IMR-90 (cell line): ENCODE measurements around the gene CFAP70. TPM values are rescaled to one million over a fixed set of nuclear protein-coding genes. Genes with fewer than 3 reads are reported as not detected.

Experiments
- ATAC-seq: fragments of 200-7000 bp; cut with Tn5 transposase; 2 replicates; pipeline ENCODE4 v1.9.1; 2020; ENCODE audit warnings: low read depth, mild to moderate bottlenecking, moderate library complexity
- BruUV-seq: library from RNA; stranded (reverse); fragments of 400-500 nt; replicated peaks from 2 replicates; lab custom pipeline; 2021; lab: Mats Ljungman, UMichigan
- CTCF ChIA-PET: fragments of 300-600 bp; formaldehyde crosslinking; extraction: SDS; loops from one replicate; lab custom pipeline; 2021; ENCODE audit warnings: antibody characterized with exemption; lab: Yijun Ruan, JAX
- POLR2A ChIA-PET: fragments of 300-600 bp; sonication (Branson Sonifier 250); formaldehyde crosslinking; loops from one replicate; lab custom pipeline; 2022; ENCODE audit warnings: antibody characterized with exemption; ENCODE audit not compliant: unreplicated experiment; lab: Charles Lee
- DNase-seq: peaks from one replicate; pipeline ENCODE4 v3.0.0; 2013
- H2AFZ ChIP-seq: replicated peaks from 2 replicates; pipeline ENCODE3; 2013; ENCODE audit warnings: low read length, mild to moderate bottlenecking; ENCODE audit not compliant: poor library complexity
- H2AK5ac ChIP-seq: 2 replicates; pipeline ENCODE4 v1.6.1; 2013; ENCODE audit warnings: low read depth, low read length, inconsistent platforms
- H2AK9ac ChIP-seq: replicated peaks from 2 replicates; pipeline ENCODE3; 2013; ENCODE audit warnings: mild to moderate bottlenecking, low read depth, low read length, moderate library complexity; ENCODE audit not compliant: poor library complexity
- H2BK120ac ChIP-seq: 2 replicates; pipeline ENCODE4 v1.6.1; 2013; ENCODE audit warnings: low read depth, low read length, inconsistent platforms
- H2BK15ac ChIP-seq: 3 replicates; pipeline ENCODE4 v1.6.1; 2013; ENCODE audit warnings: low read depth, low read length, inconsistent platforms
- H2BK20ac ChIP-seq: 2 replicates; pipeline ENCODE4 v1.6.1; 2013; ENCODE audit warnings: low read depth, mild to moderate bottlenecking, inconsistent platforms, low read length, moderate library complexity
- H2BK5ac ChIP-seq: 2 replicates; pipeline ENCODE4 v1.6.1; 2013; ENCODE audit warnings: mild to moderate bottlenecking, low read depth, low read length, inconsistent platforms; ENCODE audit not compliant: poor library complexity, severe bottlenecking
- H3K14ac ChIP-seq: replicated peaks from 2 replicates; pipeline ENCODE4 v1.6.1; 2013; ENCODE audit warnings: low read depth, low read length, inconsistent platforms
- H3K18ac ChIP-seq: 2 replicates; pipeline ENCODE4 v1.6.1; 2013; ENCODE audit warnings: low read depth, low read length, control low read depth
- H3K23ac ChIP-seq: 2 replicates; pipeline ENCODE4 v1.6.1; 2013; ENCODE audit warnings: low read depth, low read length, inconsistent platforms
- H3K27ac ChIP-seq: 2 replicates; pipeline ENCODE4 v1.5.1; 2013; ENCODE audit warnings: mild to moderate bottlenecking, control low read depth, low read length; ENCODE audit not compliant: insufficient read depth
- H3K27me3 ChIP-seq: 2 replicates; pipeline ENCODE4 v1.6.1; 2013; ENCODE audit warnings: low read length; ENCODE audit not compliant: control insufficient read depth, insufficient read depth
- H3K36me3 ChIP-seq: 2 replicates; pipeline ENCODE4 v1.6.1; 2013; ENCODE audit warnings: low read length, mixed read lengths; ENCODE audit not compliant: control insufficient read depth, insufficient read depth
- H3K4ac ChIP-seq: 2 replicates; pipeline ENCODE4 v1.6.1; 2013; ENCODE audit warnings: low read depth, low read length, inconsistent platforms
- H3K4me1 ChIP-seq: 2 replicates; pipeline ENCODE4 v1.6.1; 2013; ENCODE audit warnings: low read length, mixed read lengths; ENCODE audit not compliant: control insufficient read depth, insufficient read depth
- H3K4me2 ChIP-seq: 2 replicates; pipeline ENCODE4 v1.6.1; 2013; ENCODE audit warnings: low read depth, mild to moderate bottlenecking, control low read depth, low read length, moderate library complexity
- H3K4me3 ChIP-seq: 2 replicates; pipeline ENCODE4 v1.5.1; 2013; ENCODE audit warnings: low read depth, mild to moderate bottlenecking, control low read depth, low read length, moderate library complexity; ENCODE audit not compliant: insufficient read depth
- H3K56ac ChIP-seq: 2 replicates; pipeline ENCODE4 v1.6.1; 2013; ENCODE audit warnings: low read length, inconsistent platforms; ENCODE audit not compliant: insufficient read depth; ENCODE audit errors: extremely low read depth
- H3K79me1 ChIP-seq, 2 experiments: 2 replicates each; pipeline ENCODE4 v1.6.1; 2013; ENCODE audit warnings: low read length in 2 of 2, inconsistent platforms in 1 of 2, low read depth in 1 of 2
- H3K9ac ChIP-seq: 2 replicates; pipeline ENCODE4 v1.6.1; 2013; ENCODE audit warnings: low read depth, low read length, control low read depth
- H3K9me1 ChIP-seq: 2 replicates; pipeline ENCODE4 v1.6.1; 2013; ENCODE audit warnings: low read length, inconsistent platforms; ENCODE audit not compliant: insufficient read depth
- H3K9me3 ChIP-seq: 2 replicates; pipeline ENCODE4 v1.6.1; 2013; ENCODE audit warnings: low read length; ENCODE audit not compliant: control insufficient read depth, insufficient read depth
- H4K20me1 ChIP-seq: 2 replicates; pipeline ENCODE4 v1.6.1; 2013; ENCODE audit warnings: low read length, inconsistent platforms; ENCODE audit not compliant: insufficient read depth
- H4K5ac ChIP-seq: 2 replicates; pipeline ENCODE4 v1.6.1; 2013; ENCODE audit warnings: mild to moderate bottlenecking, low read depth, low read length, control low read depth
- H4K8ac ChIP-seq, 2 experiments: 2 replicates each; pipeline ENCODE4 v1.6.1; 2013; ENCODE audit warnings: low read depth in 2 of 2, low read length in 2 of 2, control low read depth in 1 of 2, inconsistent platforms in 1 of 2
- H4K91ac ChIP-seq: 2 replicates; pipeline ENCODE4 v1.6.1; 2013; ENCODE audit warnings: low read depth, low read length, inconsistent platforms; ENCODE audit not compliant: insufficient read depth
- BHLHE40 ChIP-seq: fragments of 150-350 bp; IDR thresholded peaks from 2 replicates; pipeline ENCODE4 v1.6.1; 2016; ENCODE audit warnings: mild to moderate bottlenecking, low read depth, low read length
- CEBPB ChIP-seq: IDR thresholded peaks from 2 replicates; pipeline ENCODE4 v1.6.1; 2012; ENCODE audit warnings: low read depth, low read length, improper control_type of control experiment
- CHD1 ChIP-seq: IDR thresholded peaks from 2 replicates; pipeline ENCODE4 v1.6.1; 2012; ENCODE audit warnings: low read depth, low read length, improper control_type of control experiment
- FOS ChIP-seq: fragments of 150-350 bp; IDR thresholded peaks from 2 replicates; pipeline ENCODE4 v1.6.1; 2016; ENCODE audit warnings: low read depth, low read length
- MAFK ChIP-seq: IDR thresholded peaks from 2 replicates; pipeline ENCODE4 v1.6.1; 2012; ENCODE audit warnings: low read depth, low read length, improper control_type of control experiment
- MAZ ChIP-seq: IDR thresholded peaks from 2 replicates; pipeline ENCODE4 v1.6.1; 2012; ENCODE audit warnings: low read depth, mild to moderate bottlenecking, low read length, improper control_type of control experiment, moderate library complexity, borderline replicate concordance
- MXI1 ChIP-seq: IDR thresholded peaks from 2 replicates; pipeline ENCODE4 v1.6.1; 2012; ENCODE audit warnings: low read depth, mild to moderate bottlenecking, low read length, moderate library complexity, borderline replicate concordance
- NFE2L2 ChIP-seq: fragments of 150-350 bp; IDR thresholded peaks from 2 replicates; pipeline ENCODE4 v1.6.1; 2016; ENCODE audit warnings: low read depth, mild to moderate bottlenecking, low read length
- POLR2A ChIP-seq: IDR thresholded peaks from 2 replicates; pipeline ENCODE4 v1.6.1; 2012; ENCODE audit warnings: mild to moderate bottlenecking, low read depth, low read length
- RAD21 ChIP-seq: IDR thresholded peaks from 2 replicates; pipeline ENCODE4 v1.6.1; 2012; ENCODE audit warnings: low read length, improper control_type of control experiment
- RCOR1 ChIP-seq: IDR thresholded peaks from 2 replicates; pipeline ENCODE4 v1.6.1; 2012; ENCODE audit warnings: mild to moderate bottlenecking, low read length, improper control_type of control experiment; ENCODE audit not compliant: insufficient replicate concordance
- RFX5 ChIP-seq: IDR thresholded peaks from 2 replicates; pipeline ENCODE4 v1.8.0; 2012; ENCODE audit warnings: low read depth, mild to moderate bottlenecking, low read length, moderate library complexity
- SMC3 ChIP-seq: fragments of 150-350 bp; IDR thresholded peaks from 2 replicates; pipeline ENCODE4 v1.6.1; 2016; ENCODE audit warnings: low read depth, mild to moderate bottlenecking, antibody characterized with exemption, low read length, moderate library complexity
- WGBS, 2 experiments: methylation state at CpG; one replicate each; pipeline versions ENCODE4 v1.1.5 to v1.1.7; 2013; ENCODE audit warnings: missing lambda C conversion rate in 2 of 2; ENCODE audit not compliant: insufficient read length in 1 of 2; ENCODE audit errors: extremely low coverage in 2 of 2; 5-methylcytosine and 5-hydroxymethylcytosine counted together
- dilution Hi-C: fragments of 300-500 bp; cut with HindIII; formaldehyde crosslinking; loops from one replicate; pipeline ENCODE4 v1.14.3; 2018; ENCODE audit warnings: low sequenced_read_pairs; ENCODE audit not compliant: unreplicated experiment
- in situ Hi-C: fragments of 300-500 bp; cut with MboI; formaldehyde crosslinking; loops from 3 replicates; pipeline ENCODE4 v1.14.3; 2019; ENCODE audit warnings: low sequenced_read_pairs, inconsistent platforms, mixed read lengths
- intact Hi-C: fragments of 100-400 bp; cut with micrococcal nuclease; formaldehyde crosslinking; loops from 2 replicates; pipeline ENCODE4 v1.10.0; 2022
- polyA plus RNA-seq, 3 experiments: library from polyadenylated mRNA; depleted of rRNA; stranded (reverse); fragments of >200 nt; gene quantifications; 2 replicates each; pipeline ENCODE4 v1.2.3, GENCODE V29; 2012; ENCODE audit warnings: low replicate concordance in 1 of 3
- total RNA-seq: library from RNA; depleted of rRNA; stranded (reverse); fragments of >200 nt; gene quantifications from 2 replicates; pipeline ENCODE4 v1.2.3, GENCODE V29; 2012
- TF ChIP-seq, protein P1 (sequence below): conservative IDR thresholded peaks from 2 replicates; pipeline ENCODE4 v1.5.1; 2012; ENCODE audit warnings: mild to moderate bottlenecking, low read depth, low read length, improper control_type of control experiment
- TF ChIP-seq, protein P2 (sequence below): fragments of 150-350 bp; IDR thresholded peaks from 2 replicates; pipeline ENCODE4 v1.6.1; 2017; ENCODE audit warnings: mild to moderate bottlenecking, antibody characterized with exemption, low read length, low read depth
- TF ChIP-seq, protein P3 (sequence below): fragments of 150-350 bp; IDR thresholded peaks from 2 replicates; pipeline ENCODE4 v1.6.1; 2016; ENCODE audit warnings: low read depth, mild to moderate bottlenecking, low read length, moderate library complexity, borderline replicate concordance

CFAP70 gene
- total and polyA plus RNA-seq, 2 of the 4 experiments (the other 2 are of a cell fraction) = 0.15 to 0.18 TPM

DNA sequence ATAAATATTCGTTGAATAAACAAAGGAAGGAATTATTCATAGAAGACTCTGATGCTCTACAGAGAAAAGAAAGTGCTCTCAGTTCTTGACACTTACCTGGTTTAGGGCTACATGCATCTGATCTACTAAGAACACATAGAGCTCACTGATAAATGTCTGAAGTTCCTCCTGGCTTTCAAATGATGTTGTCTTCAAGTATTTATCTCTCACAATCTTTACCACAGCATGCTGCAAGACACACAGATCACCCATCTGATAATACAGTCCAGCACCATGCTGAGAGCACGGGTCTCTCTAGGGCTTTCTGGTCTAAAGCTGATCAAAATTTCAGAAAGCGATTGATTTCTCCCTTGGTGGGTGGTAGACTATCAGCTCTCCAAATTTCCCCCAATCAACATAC lies 61.7 kb downstream of the CFAP70 start:
- no peaks in the 10 kb centered on the region for H4K20me1 ChIP-seq
- no peak overlapping the region for H3K4me3 ChIP-seq
- H2BK5ac ChIP-seq = no peak overlapping the region
- peaks cover 13% of the 10 kb centered on the region for H3K27me3 ChIP-seq
- no peak for TF ChIP-seq RFX5
- no peak for TF ChIP-seq MAFK
- TF ChIP-seq, protein P1, sequence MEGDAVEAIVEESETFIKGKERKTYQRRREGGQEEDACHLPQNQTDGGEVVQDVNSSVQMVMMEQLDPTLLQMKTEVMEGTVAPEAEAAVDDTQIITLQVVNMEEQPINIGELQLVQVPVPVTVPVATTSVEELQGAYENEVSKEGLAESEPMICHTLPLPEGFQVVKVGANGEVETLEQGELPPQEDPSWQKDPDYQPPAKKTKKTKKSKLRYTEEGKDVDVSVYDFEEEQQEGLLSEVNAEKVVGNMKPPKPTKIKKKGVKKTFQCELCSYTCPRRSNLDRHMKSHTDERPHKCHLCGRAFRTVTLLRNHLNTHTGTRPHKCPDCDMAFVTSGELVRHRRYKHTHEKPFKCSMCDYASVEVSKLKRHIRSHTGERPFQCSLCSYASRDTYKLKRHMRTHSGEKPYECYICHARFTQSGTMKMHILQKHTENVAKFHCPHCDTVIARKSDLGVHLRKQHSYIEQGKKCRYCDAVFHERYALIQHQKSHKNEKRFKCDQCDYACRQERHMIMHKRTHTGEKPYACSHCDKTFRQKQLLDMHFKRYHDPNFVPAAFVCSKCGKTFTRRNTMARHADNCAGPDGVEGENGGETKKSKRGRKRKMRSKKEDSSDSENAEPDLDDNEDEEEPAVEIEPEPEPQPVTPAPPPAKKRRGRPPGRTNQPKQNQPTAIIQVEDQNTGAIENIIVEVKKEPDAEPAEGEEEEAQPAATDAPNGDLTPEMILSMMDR = no peak
- TF ChIP-seq, protein P2, sequence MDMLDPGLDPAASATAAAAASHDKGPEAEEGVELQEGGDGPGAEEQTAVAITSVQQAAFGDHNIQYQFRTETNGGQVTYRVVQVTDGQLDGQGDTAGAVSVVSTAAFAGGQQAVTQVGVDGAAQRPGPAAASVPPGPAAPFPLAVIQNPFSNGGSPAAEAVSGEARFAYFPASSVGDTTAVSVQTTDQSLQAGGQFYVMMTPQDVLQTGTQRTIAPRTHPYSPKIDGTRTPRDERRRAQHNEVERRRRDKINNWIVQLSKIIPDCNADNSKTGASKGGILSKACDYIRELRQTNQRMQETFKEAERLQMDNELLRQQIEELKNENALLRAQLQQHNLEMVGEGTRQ = no peak
- no peak for TF ChIP-seq MXI1
- no peak for TF ChIP-seq SMC3
- no peak for TF ChIP-seq RAD21
- TF ChIP-seq BHLHE40 = no peak
- no peak for TF ChIP-seq FOS
- TF ChIP-seq RCOR1 = no peak
- TF ChIP-seq POLR2A = no peak
- no peak for TF ChIP-seq CEBPB
- TF ChIP-seq MAZ = no peak
- TF ChIP-seq, protein P3, sequence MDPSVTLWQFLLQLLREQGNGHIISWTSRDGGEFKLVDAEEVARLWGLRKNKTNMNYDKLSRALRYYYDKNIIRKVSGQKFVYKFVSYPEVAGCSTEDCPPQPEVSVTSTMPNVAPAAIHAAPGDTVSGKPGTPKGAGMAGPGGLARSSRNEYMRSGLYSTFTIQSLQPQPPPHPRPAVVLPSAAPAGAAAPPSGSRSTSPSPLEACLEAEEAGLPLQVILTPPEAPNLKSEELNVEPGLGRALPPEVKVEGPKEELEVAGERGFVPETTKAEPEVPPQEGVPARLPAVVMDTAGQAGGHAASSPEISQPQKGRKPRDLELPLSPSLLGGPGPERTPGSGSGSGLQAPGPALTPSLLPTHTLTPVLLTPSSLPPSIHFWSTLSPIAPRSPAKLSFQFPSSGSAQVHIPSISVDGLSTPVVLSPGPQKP = no peak
- no peak for TF ChIP-seq CHD1
- no peak for TF ChIP-seq NFE2L2
- DNase-seq = no peak
- no peak overlapping the region for H3K4me2 ChIP-seq
- H2BK20ac ChIP-seq = no peak overlapping the region
- no peak overlapping the region for H3K27ac ChIP-seq
- H2AK9ac ChIP-seq = no peak overlapping the region
- H3K9me1 ChIP-seq = no peaks in the 10 kb centered on the region
- H3K4me1 ChIP-seq = no peaks in the 10 kb centered on the region
- no peak overlapping the region for H4K91ac ChIP-seq
- H3K14ac ChIP-seq = no peak overlapping the region
- no peak overlapping the region for H2AK5ac ChIP-seq
- H3K9me3 ChIP-seq = no peaks in the 10 kb centered on the region
- H3K23ac ChIP-seq = no peak overlapping the region
- in situ Hi-C loops (no loop called here), intact Hi-C loops (no loop called here), dilution Hi-C loops (no loop called here)
- H3K56ac ChIP-seq = no peak overlapping the region
- no peak overlapping the region for H2BK15ac ChIP-seq
- ATAC-seq = no peak
- WGBS, 2 experiments = no CpG with 5 or more reads among the region's 3 CpGs
- H3K18ac ChIP-seq = no peak overlapping the region
- no peak overlapping the region for H2BK120ac ChIP-seq
- no peak overlapping the region for H3K4ac ChIP-seq
- no peaks in the 10 kb centered on the region for H3K36me3 ChIP-seq
- no peak overlapping the region for H2AFZ ChIP-seq
- no peaks in the 10 kb centered on the region for H3K79me1 ChIP-seq
- no peak overlapping the region for H4K5ac ChIP-seq
- no peak overlapping the region for H4K8ac ChIP-seq
- no TSS peak for BruUV-seq
- H3K9ac ChIP-seq = no peak overlapping the region
- CTCF ChIA-PET = interaction anchor here (0.5 kb wide), 1 partner anchor 234 kb away, joined by 3 read pairs; no protein-coding TSS in a partner anchor
- POLR2A ChIA-PET = no interaction called here
